Glutamatergic neuron (in vitro differentiated cells): ENCODE data around the gene TTC17. TPM values are rescaled to one million over a fixed set of nuclear protein-coding genes. Genes with fewer than 3 reads are reported as not detected.
"Not testable (repeated sequence)": the region's sequence is repeated elsewhere in the genome, so short reads cannot be mapped to it uniquely, and the experiment has no call there.

Experiments
- DNase-seq: peaks from one replicate; pipeline ENCODE4 v3.0.0; 2022
- H3K27ac Mint-ChIP-seq: one replicate; pipeline ENCODE4 v1.8.0; 2020; ENCODE audit warnings: mild to moderate bottlenecking, mixed read lengths, inconsistent platforms; ENCODE audit not compliant: unreplicated experiment
- H3K27me3 Mint-ChIP-seq: one replicate; pipeline ENCODE4 v1.8.0; 2020; ENCODE audit warnings: mild to moderate bottlenecking, moderate library complexity, mixed read lengths, inconsistent platforms; ENCODE audit not compliant: unreplicated experiment
- H3K36me3 Mint-ChIP-seq: one replicate; pipeline ENCODE4 v1.8.0; 2020; ENCODE audit warnings: mild to moderate bottlenecking, mixed read lengths, inconsistent platforms; ENCODE audit not compliant: unreplicated experiment
- H3K4me1 Mint-ChIP-seq: one replicate; pipeline ENCODE4 v1.8.0; 2020; ENCODE audit warnings: mild to moderate bottlenecking, low read depth, mixed read lengths, inconsistent platforms; ENCODE audit not compliant: unreplicated experiment
- H3K4me3 Mint-ChIP-seq: one replicate; pipeline ENCODE4 v1.8.0; 2020; ENCODE audit warnings: mild to moderate bottlenecking, mixed read lengths, inconsistent platforms; ENCODE audit not compliant: unreplicated experiment
- H3K9me3 Mint-ChIP-seq: one replicate; pipeline ENCODE4 v1.8.0; 2020; ENCODE audit warnings: mild to moderate bottlenecking, moderate library complexity, mixed read lengths, inconsistent platforms; ENCODE audit not compliant: unreplicated experiment
- CTCF ChIP-seq: fragments of 200-600 bp; sonication (generic); IDR thresholded peaks from one replicate; pipeline ENCODE4 v1.5.0; 2021; ENCODE audit not compliant: partially characterized antibody, unreplicated experiment
- total RNA-seq: library from RNA; stranded (reverse); fragmentation: NEBNext Ultra II Directional; extraction: Animal tissue kit (Norgen Biotek cat#: 25700); gene quantifications from one replicate; pipeline ENCODE4 v1.2.1, GENCODE V29; 2021; ENCODE audit not compliant: unreplicated experiment

The TTC17 gene
- total RNA-seq, 1 donor from 2014 or later = 92.0 TPM

- H3K36me3 Mint-ChIP-seq = no peaks in the 10 kb centered on the region
- TF ChIP-seq CTCF = no peak
- no peak for DNase-seq
- no peaks in the 10 kb centered on the region for H3K4me1 Mint-ChIP-seq
- H3K27ac Mint-ChIP-seq = no peak overlapping the region
- no peak overlapping the region for H3K4me3 Mint-ChIP-seq
- no peaks in the 10 kb centered on the region for H3K27me3 Mint-ChIP-seq
- H3K9me3 Mint-ChIP-seq = no peaks in the 10 kb centered on the region
Observed at GRCh38 chr11:43327987-43328386, 30.7 kb upstream of the TTC17 start.

- H3K27me3 Mint-ChIP-seq = no peaks in the 10 kb centered on the region
- H3K9me3 Mint-ChIP-seq = no peaks in the 10 kb centered on the region
- no peaks in the 10 kb centered on the region for H3K4me1 Mint-ChIP-seq
- DNase-seq = no peak
- no peaks in the 10 kb centered on the region for H3K36me3 Mint-ChIP-seq
- no peak overlapping the region for H3K4me3 Mint-ChIP-seq
- H3K27ac Mint-ChIP-seq = no peak overlapping the region
- no peak for TF ChIP-seq CTCF
Observed at GRCh38 chr11:43328482-43328881, 30.2 kb upstream of the TTC17 start.

GRCh38 chr11:43341159-43341558 is 17.6 kb upstream of the TTC17 start:
- H3K27ac Mint-ChIP-seq = no peak overlapping the region
- DNase-seq = no peak
- no peaks in the 10 kb centered on the region for H3K9me3 Mint-ChIP-seq
- H3K4me1 Mint-ChIP-seq = no peaks in the 10 kb centered on the region
- H3K4me3 Mint-ChIP-seq = no peak overlapping the region
- no peak for TF ChIP-seq CTCF
- peaks cover 5% of the 10 kb centered on the region for H3K36me3 Mint-ChIP-seq
- H3K27me3 Mint-ChIP-seq = no peaks in the 10 kb centered on the region

GRCh38 chr11:43351426-43351825 is 7.3 kb upstream of the TTC17 start:
- peak; percentile 39 for DNase-seq
- H3K9me3 Mint-ChIP-seq, H3K4me1 Mint-ChIP-seq, H3K4me3 Mint-ChIP-seq, H3K27ac Mint-ChIP-seq, H3K27me3 Mint-ChIP-seq: not testable (repeated sequence)
- H3K36me3 Mint-ChIP-seq = peaks cover 10% of the 10 kb centered on the region

- Mint-ChIP-seq H3K27ac (no peak overlapping the region), H3K27me3 (peaks cover 6% of the 10 kb centered on the region), H3K9me3 (peaks cover 4% of the 10 kb centered on the region), H3K4me3 (no peak overlapping the region), H3K4me1 (peaks cover 6% of the 10 kb centered on the region), H3K36me3 (peaks cover 10% of the 10 kb centered on the region)
- DNase-seq = no peak
- TF ChIP-seq CTCF = no peak
Observed at GRCh38 chr11:43354311-43354710, 4.4 kb upstream of the TTC17 start.

- Mint-ChIP-seq H3K27me3 (peaks cover 8% of the 10 kb centered on the region), H3K9me3 (peaks cover 8% of the 10 kb centered on the region), H3K4me3 (no peak overlapping the region), H3K27ac (no peak overlapping the region), H3K36me3 (peaks cover 10% of the 10 kb centered on the region), H3K4me1 (peaks cover 14% of the 10 kb centered on the region)
- DNase-seq = no peak
- TF ChIP-seq CTCF = no peak
Observed at GRCh38 chr11:43356336-43356735, 2.4 kb upstream of the TTC17 start.
